ENCODE measurements around the gene GUCA2B.

The GUCA2B gene

GRCh38 chr1:42184616-42185015 lies 31.4 kb downstream of the GUCA2B start:
- no peak overlapping the region for H3K27ac ChIP-seq
- no peak for TF ChIP-seq Cebpa-rat (IDR thresholded peaks at IDR 0.05)
- H4K20me1 ChIP-seq, result peaks cover 0 to 21% (median 7%) of the 10 kb centered on the region in 11 experiments; a peak in 10 of 22 replicates
- no peak overlapping the region for H3K4me3 ChIP-seq
- no peak overlapping the region for H3K9ac ChIP-seq
- H3K9me3 ChIP-seq (replicated peaks in 1 of 11), result no peaks in the 10 kb centered on the region
- H3K4me2 ChIP-seq, result no peak overlapping the region
- peaks cover 72 to 92% (median 79%) of the 10 kb centered on the region in 11 experiments for H3K36me3 ChIP-seq
- no peaks in the 10 kb centered on the region for H3K27me3 ChIP-seq
- H3K4me1 ChIP-seq, result peaks cover 12 to 26% (median 16%) of the 10 kb centered on the region in 10 experiments

GRCh38 chr1:42186152-42186551 lies 32.9 kb downstream of the GUCA2B start:
- peaks cover 81 to 97% (median 88%) of the 10 kb centered on the region in 11 experiments for H3K36me3 ChIP-seq
- peaks cover 0 to 11% (median under 1%) of the 10 kb centered on the region in 10 experiments; a peak in 10 of 20 replicates for H3K4me1 ChIP-seq
- no peaks in the 10 kb centered on the region for H3K27me3 ChIP-seq
- H3K27ac ChIP-seq, result no peak overlapping the region
- H3K9me3 ChIP-seq (replicated peaks in 1 of 11), result no peaks in the 10 kb centered on the region
- no peak overlapping the region for H3K9ac ChIP-seq
- no peak overlapping the region for H3K4me3 ChIP-seq
- H4K20me1 ChIP-seq, result peaks cover 0 to 9% (median 0%) of the 10 kb centered on the region in 11 experiments; a peak in 5 of 22 replicates
- no peak overlapping the region for H3K4me2 ChIP-seq
- no peak for TF ChIP-seq Cebpa-rat (IDR thresholded peaks at IDR 0.05)

- H3K27ac ChIP-seq, result no peak overlapping the region
- H3K4me3 ChIP-seq, result no peak overlapping the region
- H3K27me3 ChIP-seq, result no peaks in the 10 kb centered on the region
- TF ChIP-seq Cebpa-rat (IDR thresholded peaks at IDR 0.05), result no peak
- H3K9ac ChIP-seq, result no peak overlapping the region
- H3K4me2 ChIP-seq, result no peak overlapping the region
- peaks cover 0 to 3% (median 0%) of the 10 kb centered on the region in 10 experiments; a peak in 3 of 20 replicates for H3K4me1 ChIP-seq
- peaks cover 0 to 10% (median 0%) of the 10 kb centered on the region in 11 experiments; a peak in 4 of 22 replicates for H4K20me1 ChIP-seq
- H3K9me3 ChIP-seq (replicated peaks in 1 of 11), result no peaks in the 10 kb centered on the region
- peaks cover 82 to 100% (median 94%) of the 10 kb centered on the region in 11 experiments for H3K36me3 ChIP-seq
Measured at GRCh38 chr1:42189931-42190853, 37.0 kb downstream of the GUCA2B start.

GRCh38 chr1:42191319-42191718 lies 38.1 kb downstream of the GUCA2B start:
- peaks cover 82 to 100% (median 94%) of the 10 kb centered on the region in 11 experiments for H3K36me3 ChIP-seq

GRCh38 chr1:42192106-42192505 lies 38.9 kb downstream of the GUCA2B start:
- no peaks in the 10 kb centered on the region for H3K27me3 ChIP-seq

More at GRCh38 chr1:42191319-42191718, 38.1 kb downstream of the GUCA2B start:
- Histone ChIP-seq H3K4me1 (peaks cover 0 to 3% (median 0%) of the 10 kb centered on the region in 10 experiments; a peak in 1 of 20 replicates), H3K27ac (no peak overlapping the region), H3K27me3 (no peaks in the 10 kb centered on the region), H3K4me3 (no peak overlapping the region), H4K20me1 (peaks cover 0 to 10% (median 3%) of the 10 kb centered on the region in 11 experiments; a peak in 6 of 22 replicates), H3K9ac (no peak overlapping the region), H3K4me2 (no peak overlapping the region), H3K9me3 (replicated peaks in 1 of 11) (no peaks in the 10 kb centered on the region)
- TF ChIP-seq Cebpa-rat (IDR thresholded peaks at IDR 0.05), result no peak

GRCh38 chr1:42195841-42196240 lies 42.6 kb downstream of the GUCA2B start:
- Histone ChIP-seq H3K4me2 (no peak overlapping the region), H3K9ac (no peak overlapping the region), H3K27me3 (no peaks in the 10 kb centered on the region), H3K4me1 (peaks cover 0 to 3% (median 0%) of the 10 kb centered on the region in 10 experiments; a peak in 1 of 20 replicates), H3K4me3 (no peak overlapping the region), H3K27ac (no peak overlapping the region), H3K9me3 (replicated peaks in 1 of 11) (no peaks in the 10 kb centered on the region), H3K36me3 (peaks cover 71 to 99% (median 90%) of the 10 kb centered on the region in 11 experiments), H4K20me1 (peaks cover 0 to 14% (median 3%) of the 10 kb centered on the region in 11 experiments; a peak in 5 of 22 replicates)
- TF ChIP-seq Cebpa-rat (IDR thresholded peaks at IDR 0.05), result no peak

More at GRCh38 chr1:42192106-42192505, 38.9 kb downstream of the GUCA2B start:
- H3K9me3 ChIP-seq (replicated peaks in 1 of 11), result no peaks in the 10 kb centered on the region
- peaks cover 0 to 11% (median 3%) of the 10 kb centered on the region in 11 experiments; a peak in 5 of 22 replicates for H4K20me1 ChIP-seq
- H3K4me2 ChIP-seq, result no peak overlapping the region
- H3K9ac ChIP-seq, result no peak overlapping the region
- no peak overlapping the region for H3K27ac ChIP-seq
- H3K4me3 ChIP-seq, result no peak overlapping the region
- H3K4me1 ChIP-seq, result peaks cover 0 to 3% (median 0%) of the 10 kb centered on the region in 10 experiments; a peak in 1 of 20 replicates
- peaks cover 82 to 100% (median 94%) of the 10 kb centered on the region in 11 experiments for H3K36me3 ChIP-seq
- no peak for TF ChIP-seq Cebpa-rat (IDR thresholded peaks at IDR 0.05)

- no peak for TF ChIP-seq Cebpa-rat (IDR thresholded peaks at IDR 0.05)
- H3K36me3 ChIP-seq, result peaks cover 71 to 99% (median 93%) of the 10 kb centered on the region in 11 experiments
- H3K4me2 ChIP-seq, result no peak overlapping the region
Measured at GRCh38 chr1:42198251-42198650, 45.0 kb downstream of the GUCA2B start.

GRCh38 chr1:42201986-42202385 lies 48.8 kb downstream of the GUCA2B start:
- Histone ChIP-seq H3K27ac (no peak overlapping the region), H4K20me1 (peaks cover 0 to 9% (median 0%) of the 10 kb centered on the region in 11 experiments; a peak in 2 of 22 replicates), H3K4me1 (no peaks in the 10 kb centered on the region), H3K4me3 (no peak overlapping the region), H3K27me3 (no peaks in the 10 kb centered on the region), H3K9me3 (replicated peaks in 1 of 11) (peaks cover 28 to 50% (median 43%) of the 10 kb centered on the region in 11 experiments), H3K9ac (no peak overlapping the region), H3K4me2 (no peak overlapping the region), H3K36me3 (peaks cover 71 to 99% (median 93%) of the 10 kb centered on the region in 11 experiments)
- no peak for TF ChIP-seq Cebpa-rat (IDR thresholded peaks at IDR 0.05)

More at GRCh38 chr1:42198251-42198650, 45.0 kb downstream of the GUCA2B start:
- Histone ChIP-seq H3K9me3 (replicated peaks in 1 of 11) (peaks cover 13 to 15% (median 14%) of the 10 kb centered on the region in 11 experiments), H3K27me3 (no peaks in the 10 kb centered on the region), H3K9ac (no peak overlapping the region), H3K27ac (no peak overlapping the region), H4K20me1 (peaks cover 0 to 7% (median 0%) of the 10 kb centered on the region in 11 experiments; a peak in 2 of 22 replicates), H3K4me3 (no peak overlapping the region), H3K4me1 (no peaks in the 10 kb centered on the region)

Data from BLaER1 treated with 17β-estradiol and CSF1 and Interleukin-3, amounts not matched to agents 10 nM and 100 nM (cell line).